Breast epithelium (tissue), 3 donors: ENCODE results near the gene SRPX.

Experiments
- POLR2A ChIP-seq: fragments of 450-650 bp; IDR thresholded peaks from one replicate; pipeline ENCODE4 v1.6.1; 2016; ENCODE audit warnings: antibody characterized with exemption, mild to moderate bottlenecking, moderate library complexity
- POLR2AphosphoS5 ChIP-seq, 3 donors: sonication (generic); formaldehyde crosslinking; IDR thresholded peaks; one replicate each; pipeline ENCODE4 v1.6.1; 2017; ENCODE audit warnings: antibody characterized with exemption in 3 of 3
- TF ChIP-seq, protein P1 (sequence below), 3 donors: fragments of 450-650 bp; IDR thresholded peaks; one replicate each; pipeline ENCODE4 v1.5.1; 2016 to 2017; ENCODE audit warnings: antibody characterized with exemption in 3 of 3, mild to moderate bottlenecking in 3 of 3, moderate library complexity in 3 of 3

DNA sequence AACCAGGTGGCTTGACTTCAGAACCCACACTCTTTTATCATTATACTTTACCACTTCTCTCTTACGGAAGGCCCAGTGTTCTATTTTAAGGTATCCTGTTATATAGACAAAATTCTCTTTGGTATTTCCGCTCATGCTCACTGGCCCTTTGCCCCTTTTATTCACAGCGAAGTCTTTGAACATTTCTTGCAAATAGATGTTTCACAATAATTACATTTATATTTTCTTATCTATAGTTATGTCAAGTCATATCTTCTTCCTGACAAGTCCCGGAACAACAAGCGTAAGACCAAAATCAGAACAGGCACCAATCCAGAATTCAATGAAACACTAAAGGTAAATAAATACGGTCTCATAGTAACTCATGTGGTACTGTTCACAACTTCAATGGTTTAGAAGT lies 112.3 kb downstream of the SRPX start:
- TF ChIP-seq, protein P1, sequence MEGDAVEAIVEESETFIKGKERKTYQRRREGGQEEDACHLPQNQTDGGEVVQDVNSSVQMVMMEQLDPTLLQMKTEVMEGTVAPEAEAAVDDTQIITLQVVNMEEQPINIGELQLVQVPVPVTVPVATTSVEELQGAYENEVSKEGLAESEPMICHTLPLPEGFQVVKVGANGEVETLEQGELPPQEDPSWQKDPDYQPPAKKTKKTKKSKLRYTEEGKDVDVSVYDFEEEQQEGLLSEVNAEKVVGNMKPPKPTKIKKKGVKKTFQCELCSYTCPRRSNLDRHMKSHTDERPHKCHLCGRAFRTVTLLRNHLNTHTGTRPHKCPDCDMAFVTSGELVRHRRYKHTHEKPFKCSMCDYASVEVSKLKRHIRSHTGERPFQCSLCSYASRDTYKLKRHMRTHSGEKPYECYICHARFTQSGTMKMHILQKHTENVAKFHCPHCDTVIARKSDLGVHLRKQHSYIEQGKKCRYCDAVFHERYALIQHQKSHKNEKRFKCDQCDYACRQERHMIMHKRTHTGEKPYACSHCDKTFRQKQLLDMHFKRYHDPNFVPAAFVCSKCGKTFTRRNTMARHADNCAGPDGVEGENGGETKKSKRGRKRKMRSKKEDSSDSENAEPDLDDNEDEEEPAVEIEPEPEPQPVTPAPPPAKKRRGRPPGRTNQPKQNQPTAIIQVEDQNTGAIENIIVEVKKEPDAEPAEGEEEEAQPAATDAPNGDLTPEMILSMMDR (IDR thresholded peaks at IDR 0.05) = no peak
- TF ChIP-seq POLR2AphosphoS5 (IDR thresholded peaks at IDR 0.05) = no peak
- no peak for TF ChIP-seq POLR2A
